ENCODE measurements around the gene TMBIM6. TPM values are rescaled to one million over a fixed set of nuclear protein-coding genes. Genes with fewer than 3 reads are reported as not detected.

Gene TMBIM6
- polyA plus RNA-seq, 3 donors: 315 to 1,453 (median 1,396) TPM

DNA sequence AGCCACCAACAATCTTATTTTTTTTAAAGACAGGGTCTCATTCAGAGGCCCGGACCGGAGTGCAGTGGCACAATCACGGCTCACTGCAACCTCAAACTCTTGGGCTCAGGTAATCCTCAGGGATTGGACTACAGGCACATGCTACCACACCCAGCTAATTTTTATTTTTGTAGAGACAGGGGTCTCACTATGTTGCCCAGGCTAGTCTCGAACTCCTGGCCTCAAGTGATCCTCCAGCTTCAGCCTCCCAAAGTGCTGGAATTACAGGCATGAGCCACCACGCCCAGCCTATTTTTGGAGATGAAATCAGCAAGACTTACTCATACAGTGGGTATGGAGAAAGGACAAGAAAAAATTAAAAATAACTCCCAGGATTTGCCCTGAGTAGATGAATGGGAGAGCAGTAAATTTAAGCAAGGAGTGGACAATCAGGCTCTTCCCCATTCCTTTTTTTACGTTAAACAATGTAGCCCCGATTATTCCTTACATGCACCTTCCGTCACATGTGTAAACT, 47.4 kb upstream of the TMBIM6 start:
- H3K36me3 ChIP-seq (replicated peaks in 1 of 2; ENCODE audit: control insufficient read depth in 1 of 2, insufficient read depth in 2 of 2, low read length in 2 of 2): no peaks in the 10 kb centered on the region
- Mint-ChIP-seq H3K27me3 (ENCODE audit: low read depth in 3 of 3) (peaks cover 1 to 5% (median 4%) of the 10 kb centered on the region in 3 donors), H3K27ac (no peak overlapping the region), H3K36me3 (no peaks in the 10 kb centered on the region), H3K4me1 (peaks cover 30% of the 10 kb centered on the region), H3K9me3 (no peaks in the 10 kb centered on the region), H3K4me3 (no peak overlapping the region)
- H3K4me1 ChIP-seq (ENCODE audit: control insufficient read depth in 1 of 2, insufficient read depth in 2 of 2, low read length in 2 of 2): peaks cover 19 to 23% of the 10 kb centered on the region in 2 donors
- no peak overlapping the region for H3K27ac ChIP-seq (ENCODE audit: low read depth in 1 of 2, low read length in 2 of 2)
- H3K79me2 ChIP-seq (ENCODE audit: insufficient read depth, low read length): peaks cover 3% of the 10 kb centered on the region
- H3K4me2 ChIP-seq (replicated peaks; ENCODE audit: extremely low read depth, low read length, poor library complexity, severe bottlenecking): no peak overlapping the region
- WGBS (ENCODE audit: insufficient coverage): 100% methylated on average over 3 of the region's 8 CpGs
- H3K9me3 ChIP-seq (replicated peaks in 1 of 2; ENCODE audit: control insufficient read depth in 1 of 2, insufficient read depth in 1 of 2, low read length in 2 of 2): no peaks in the 10 kb centered on the region
- H3K4me3 ChIP-seq (replicated peaks in 1 of 3; ENCODE audit: low read depth in 2 of 3, low read length in 3 of 3): no peak overlapping the region
- H2AFZ ChIP-seq (ENCODE audit: insufficient read depth, low read depth, low read length, poor library complexity, severe bottlenecking): no peak overlapping the region
- H4K20me1 ChIP-seq (ENCODE audit: insufficient read depth, low read length): peaks cover 7% of the 10 kb centered on the region
- H3K27me3 ChIP-seq (ENCODE audit: control insufficient read depth in 2 of 2, insufficient read depth in 2 of 2, low read length in 2 of 2): no peaks in the 10 kb centered on the region
- no peak for DNase-seq
- TF ChIP-seq, protein P1, sequence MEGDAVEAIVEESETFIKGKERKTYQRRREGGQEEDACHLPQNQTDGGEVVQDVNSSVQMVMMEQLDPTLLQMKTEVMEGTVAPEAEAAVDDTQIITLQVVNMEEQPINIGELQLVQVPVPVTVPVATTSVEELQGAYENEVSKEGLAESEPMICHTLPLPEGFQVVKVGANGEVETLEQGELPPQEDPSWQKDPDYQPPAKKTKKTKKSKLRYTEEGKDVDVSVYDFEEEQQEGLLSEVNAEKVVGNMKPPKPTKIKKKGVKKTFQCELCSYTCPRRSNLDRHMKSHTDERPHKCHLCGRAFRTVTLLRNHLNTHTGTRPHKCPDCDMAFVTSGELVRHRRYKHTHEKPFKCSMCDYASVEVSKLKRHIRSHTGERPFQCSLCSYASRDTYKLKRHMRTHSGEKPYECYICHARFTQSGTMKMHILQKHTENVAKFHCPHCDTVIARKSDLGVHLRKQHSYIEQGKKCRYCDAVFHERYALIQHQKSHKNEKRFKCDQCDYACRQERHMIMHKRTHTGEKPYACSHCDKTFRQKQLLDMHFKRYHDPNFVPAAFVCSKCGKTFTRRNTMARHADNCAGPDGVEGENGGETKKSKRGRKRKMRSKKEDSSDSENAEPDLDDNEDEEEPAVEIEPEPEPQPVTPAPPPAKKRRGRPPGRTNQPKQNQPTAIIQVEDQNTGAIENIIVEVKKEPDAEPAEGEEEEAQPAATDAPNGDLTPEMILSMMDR (IDR thresholded peaks at IDR 0.05): no peak
- H3K9ac ChIP-seq (ENCODE audit: insufficient read depth, low read length, poor library complexity, severe bottlenecking): no peak overlapping the region
- intact Hi-C loops (cut with micrococcal nuclease): no loop called here

DNA sequence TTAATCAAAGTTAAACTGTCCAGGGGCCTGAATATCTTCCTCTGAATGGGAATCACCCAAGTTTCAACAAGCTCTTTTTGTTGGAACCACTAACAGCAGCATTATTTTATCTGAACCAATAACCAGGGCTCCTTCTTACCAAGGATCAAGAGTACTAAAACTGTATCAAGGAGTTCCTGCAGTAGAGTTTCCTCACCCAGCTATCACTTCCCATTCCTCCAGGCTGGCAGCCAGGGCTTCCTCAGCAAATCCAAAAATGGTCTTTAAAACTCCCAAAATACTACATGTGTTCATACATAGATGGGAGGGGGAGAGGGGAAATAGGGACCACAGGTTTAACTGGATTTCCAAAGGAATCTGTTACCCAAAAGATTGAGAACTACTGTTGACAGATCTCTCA, 44.6 kb upstream of the TMBIM6 start:
- no peak overlapping the region for H3K27ac Mint-ChIP-seq
- peaks cover under 1 to 6% of the 10 kb centered on the region in 2 donors for H3K36me3 Mint-ChIP-seq
- H3K9ac ChIP-seq (ENCODE audit: insufficient read depth, low read length, poor library complexity, severe bottlenecking): no peak overlapping the region
- H3K4me2 ChIP-seq (replicated peaks; ENCODE audit: extremely low read depth, low read length, poor library complexity, severe bottlenecking): no peak overlapping the region
- H3K36me3 ChIP-seq (replicated peaks in 1 of 2; ENCODE audit: control insufficient read depth in 1 of 2, insufficient read depth in 2 of 2, low read length in 2 of 2): no peaks in the 10 kb centered on the region
- H3K27me3 ChIP-seq (ENCODE audit: control insufficient read depth in 2 of 2, insufficient read depth in 2 of 2, low read length in 2 of 2): no peaks in the 10 kb centered on the region
- DNase-seq: no peak
- H2AFZ ChIP-seq (ENCODE audit: insufficient read depth, low read depth, low read length, poor library complexity, severe bottlenecking): no peak overlapping the region
- H3K9me3 ChIP-seq (replicated peaks in 1 of 2; ENCODE audit: control insufficient read depth in 1 of 2, insufficient read depth in 1 of 2, low read length in 2 of 2): no peaks in the 10 kb centered on the region
- peaks cover 3% of the 10 kb centered on the region for H3K79me2 ChIP-seq (ENCODE audit: insufficient read depth, low read length)
- H3K27ac ChIP-seq (ENCODE audit: low read depth in 1 of 2, low read length in 2 of 2): no peak overlapping the region
- H3K4me1 ChIP-seq (ENCODE audit: control insufficient read depth in 1 of 2, insufficient read depth in 2 of 2, low read length in 2 of 2): peaks cover 20 to 29% of the 10 kb centered on the region in 2 donors
- no peak overlapping the region for H3K4me3 Mint-ChIP-seq
- no peak overlapping the region for H3K4me3 ChIP-seq (replicated peaks in 1 of 3; ENCODE audit: low read depth in 2 of 3, low read length in 3 of 3)
- peaks cover 27% of the 10 kb centered on the region for H3K4me1 Mint-ChIP-seq
- H3K9me3 Mint-ChIP-seq: no peaks in the 10 kb centered on the region
- peaks cover 1 to 6% (median 3%) of the 10 kb centered on the region in 3 donors for H3K27me3 Mint-ChIP-seq (ENCODE audit: low read depth in 3 of 3)
- intact Hi-C loops (cut with micrococcal nuclease): loop anchor here in 1 of 2 donors (5.0 kb wide), 1 partner anchor 34 kb away; no protein-coding TSS in a partner anchor
- TF ChIP-seq, protein P1 (IDR thresholded peaks at IDR 0.05): no peak
- peaks cover 12% of the 10 kb centered on the region for H4K20me1 ChIP-seq (ENCODE audit: insufficient read depth, low read length)

All from CD14-positive monocyte (primary cell).